ENCODE measurements around the gene TRIM66. TPM values are rescaled to one million over a fixed set of nuclear protein-coding genes. Genes with fewer than 3 reads are reported as not detected.

TRIM66 gene
- total RNA-seq (1.2 and 4.7 TPM in 2 replicates), polyA plus RNA-seq (1.4 and 2.1 TPM in 2 replicates)

DNA sequence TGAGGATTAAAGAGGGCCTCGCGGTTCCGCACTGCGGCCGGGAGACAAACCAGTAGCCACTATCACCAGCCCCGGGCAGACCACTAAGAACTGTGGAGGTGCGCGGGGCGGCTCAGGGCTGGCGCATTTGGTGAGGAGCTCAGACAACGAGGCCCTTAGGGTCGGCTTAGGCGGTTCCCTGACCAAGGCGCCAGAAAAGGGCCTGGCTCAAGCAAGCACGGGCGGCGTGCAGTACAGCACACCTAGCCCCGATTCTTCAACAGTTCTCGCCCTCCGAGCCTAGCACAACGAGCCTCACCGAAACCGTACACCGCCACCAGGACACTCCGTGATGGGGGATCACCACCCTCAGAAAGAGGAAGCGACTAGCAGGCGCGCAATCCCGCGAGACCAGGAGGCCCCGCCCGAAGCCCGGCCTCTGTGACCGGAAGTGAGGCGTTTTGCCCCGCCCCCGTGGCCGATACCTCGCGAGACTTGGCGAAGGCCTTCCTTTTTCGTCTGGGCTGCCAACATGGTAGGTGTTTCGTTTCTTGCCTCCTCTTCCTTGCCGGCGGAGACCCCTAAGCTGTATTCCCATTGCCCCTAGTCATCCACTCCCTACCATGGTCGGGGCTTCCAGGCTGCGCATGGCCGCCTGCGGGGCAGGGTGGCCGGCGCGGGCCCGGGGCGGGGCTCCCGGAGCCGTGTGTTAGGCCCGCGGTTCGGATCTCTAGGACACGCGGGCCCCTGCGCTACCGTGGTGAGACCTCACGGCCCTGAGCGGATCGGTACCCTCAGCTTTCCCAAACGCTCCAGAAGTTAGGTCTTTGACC lies at the start of gene TRIM66, which contains the start of gene RPL27A:
Gene TRIM66 (minus strand): TSS at position 363 of the 812 bp plus-strand sequence. CDS start 10,391 bp downstream, outside the sequence.
Gene RPL27A (plus strand): TSS at position 490 of the 812 bp plus-strand sequence. CDS start 22 bp downstream, at position 512.
- Histone ChIP-seq H3K9me3 (ENCODE audit: low read depth) (no peaks in the 10 kb centered on the region), H3K36me3 (replicated peaks; ENCODE audit: insufficient read depth, low read depth) (no peaks in the 10 kb centered on the region), H3K9me2 (replicated peaks; ENCODE audit: insufficient read depth) (no peaks in the 10 kb centered on the region), H3K79me2 (peaks cover 36% of the 10 kb centered on the region), H2AFZ (peak within 1 kb of the TSS; percentile 68), H3K4me2 (peak within 1 kb of the TSS; percentile 90), H3K4me3 (peak within 1 kb of the TSS; percentile 89), H3K4me1 (ENCODE audit: insufficient read depth) (peaks cover 9% of the 10 kb centered on the region), H3K27ac (peak within 1 kb of the TSS; percentile 98), H4K20me1 (ENCODE audit: insufficient read depth, poor library complexity, severe bottlenecking) (peaks cover 5% of the 10 kb centered on the region), H3K27me3 (no peaks in the 10 kb centered on the region)
- no peak for TF ChIP-seq EZH2 (IDR thresholded peaks at IDR 0.05; ENCODE audit: borderline replicate concordance)
- TF ChIP-seq EZH2phosphoT487 (IDR thresholded peaks at IDR 0.05; ENCODE audit: low read depth, severe bottlenecking, unreplicated experiment), result no peak
- peak; percentile 8 for TF ChIP-seq CTCF (IDR thresholded peaks at IDR 0.05; ENCODE audit: poor library complexity)
- peak; percentile 98 for DNase-seq (ENCODE audit: low spot score)
- WGBS (ENCODE audit: low lambda C conversion rate, missing lambda C conversion rate), result under 1% methylated on average over 61 of the region's 67 CpGs

- H3K36me3 ChIP-seq (replicated peaks; ENCODE audit: insufficient read depth, low read depth), result no peaks in the 10 kb centered on the region
- H3K27ac ChIP-seq, result no peak overlapping the region
- H3K4me3 ChIP-seq, result no peak overlapping the region
- TF ChIP-seq EZH2phosphoT487 (IDR thresholded peaks at IDR 0.05; ENCODE audit: low read depth, severe bottlenecking, unreplicated experiment) (no peak), CTCF (IDR thresholded peaks at IDR 0.05; ENCODE audit: poor library complexity) (no peak)
- H3K9me2 ChIP-seq (replicated peaks; ENCODE audit: insufficient read depth), result no peaks in the 10 kb centered on the region
- no peaks in the 10 kb centered on the region for H3K27me3 ChIP-seq
- H3K4me1 ChIP-seq (ENCODE audit: insufficient read depth), result peaks cover 48% of the 10 kb centered on the region
- WGBS (ENCODE audit: low lambda C conversion rate, missing lambda C conversion rate), result 94% methylated on average over 3 of the region's 3 CpGs
- H4K20me1 ChIP-seq (ENCODE audit: insufficient read depth, poor library complexity, severe bottlenecking), result no peaks in the 10 kb centered on the region
- H3K79me2 ChIP-seq, result peaks cover 20% of the 10 kb centered on the region
- no peak overlapping the region for H3K4me2 ChIP-seq
- no peaks in the 10 kb centered on the region for H3K9me3 ChIP-seq (ENCODE audit: low read depth)
- no peak overlapping the region for H2AFZ ChIP-seq
- DNase-seq (ENCODE audit: low spot score), result no peak
Observed at GRCh38 chr11:8731647-8732323, 49.3 kb upstream of the TRIM66 start.

DNA sequence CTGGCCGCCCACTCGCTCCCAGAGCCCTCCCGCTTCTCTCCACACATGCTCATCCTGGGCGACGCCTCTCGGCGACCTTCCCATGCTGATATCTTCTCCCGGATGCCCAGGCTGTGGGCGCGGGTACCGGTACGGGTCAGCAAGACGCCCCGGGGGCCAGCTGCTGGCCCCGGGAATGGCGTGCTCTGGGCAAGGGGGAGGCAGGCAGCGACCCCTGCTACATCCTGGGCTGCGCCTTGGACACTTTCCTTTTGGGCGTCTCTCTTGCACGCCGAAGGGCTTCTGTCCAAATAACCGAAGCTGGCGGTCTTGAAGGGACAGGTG lies 48.2 kb upstream of the TRIM66 start:
- no peak for TF ChIP-seq EZH2 (IDR thresholded peaks at IDR 0.05; ENCODE audit: borderline replicate concordance)
- no peak for TF ChIP-seq EZH2phosphoT487 (IDR thresholded peaks at IDR 0.05; ENCODE audit: low read depth, severe bottlenecking, unreplicated experiment)
- TF ChIP-seq CTCF (IDR thresholded peaks at IDR 0.05; ENCODE audit: poor library complexity), result no peak
- no peak for DNase-seq (ENCODE audit: low spot score)
- Histone ChIP-seq H3K27me3 (no peaks in the 10 kb centered on the region), H3K36me3 (replicated peaks; ENCODE audit: insufficient read depth, low read depth) (no peaks in the 10 kb centered on the region), H3K9me2 (replicated peaks; ENCODE audit: insufficient read depth) (no peaks in the 10 kb centered on the region), H3K79me2 (peaks cover 20% of the 10 kb centered on the region), H3K9me3 (ENCODE audit: low read depth) (no peaks in the 10 kb centered on the region), H3K4me3 (no peak overlapping the region), H3K4me1 (ENCODE audit: insufficient read depth) (peaks cover 48% of the 10 kb centered on the region), H3K27ac (no peak overlapping the region), H3K4me2 (no peak overlapping the region), H2AFZ (no peak overlapping the region), H4K20me1 (ENCODE audit: insufficient read depth, poor library complexity, severe bottlenecking) (no peaks in the 10 kb centered on the region)
- WGBS (ENCODE audit: low lambda C conversion rate, missing lambda C conversion rate), result 96% methylated on average over 23 of the region's 23 CpGs

Data from hepatocyte (in vitro differentiated cells).